COR-L47 (cell line): Measurements from ENCODE around the gene MLXIPL.
"Not testable (repeated sequence)": the region's sequence is repeated elsewhere in the genome, so short reads cannot be mapped to it uniquely, and the experiment has no call there.

Experiments
- DNase-seq: peaks from one replicate; lab custom pipeline; 2025; lab: John Stamatoyannopoulos, UW

MLXIPL gene

DNA sequence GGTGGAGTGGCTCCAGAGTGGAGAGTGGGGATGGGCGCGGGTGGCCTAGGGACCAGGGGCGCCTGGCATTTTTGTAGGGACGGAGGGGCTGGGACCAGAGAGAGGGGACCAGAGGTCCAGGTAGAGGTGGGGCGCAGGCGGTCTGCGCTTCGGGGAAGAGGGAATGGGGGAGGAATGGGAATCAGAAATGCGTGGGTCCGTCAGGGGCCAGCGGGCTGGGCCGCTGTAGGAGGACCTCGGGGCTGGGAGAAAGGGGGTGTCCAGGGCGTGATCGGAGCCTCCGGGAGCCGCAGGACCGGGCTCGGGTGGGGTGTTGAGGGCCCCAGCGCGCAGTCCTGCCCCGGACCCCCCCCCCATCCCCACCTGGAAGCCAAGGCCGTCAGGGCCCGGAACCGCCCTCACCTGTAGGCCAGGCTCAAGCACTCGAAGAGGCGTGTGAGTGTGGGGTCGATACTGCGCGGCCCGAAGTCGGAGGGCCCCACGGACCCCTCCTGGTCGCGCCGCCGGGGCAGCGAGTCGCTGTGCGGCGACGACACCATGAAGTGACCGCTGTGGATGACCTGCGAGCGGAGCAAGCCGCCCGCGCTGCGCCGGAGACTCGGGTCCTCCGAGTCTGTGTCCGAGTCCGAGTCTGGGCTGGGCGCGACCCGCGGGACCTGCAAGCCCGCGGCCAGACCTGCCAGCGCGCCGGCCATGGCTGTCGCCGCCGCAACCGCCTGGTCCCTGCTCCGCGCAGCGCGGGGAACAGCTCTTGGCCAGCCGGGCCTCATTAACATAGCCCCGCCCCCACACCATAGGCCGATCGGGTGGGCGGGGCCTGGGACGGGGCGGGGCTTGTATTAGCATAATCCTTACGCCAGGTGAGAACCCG is at the start of gene MLXIPL:
MLXIPL (minus strand) TSS at position 725 of the 871 bp plus-strand sequence; CDS start at position 695, 30 bp downstream.
- peak; percentile 89 for DNase-seq

- no peak for DNase-seq
Observed at GRCh38 chr7:73671857-73672445, 47.6 kb upstream of the MLXIPL start.

GRCh38 chr7:73671322-73671661 is 47.0 kb upstream of the MLXIPL start:
- DNase-seq, result no peak

DNA sequence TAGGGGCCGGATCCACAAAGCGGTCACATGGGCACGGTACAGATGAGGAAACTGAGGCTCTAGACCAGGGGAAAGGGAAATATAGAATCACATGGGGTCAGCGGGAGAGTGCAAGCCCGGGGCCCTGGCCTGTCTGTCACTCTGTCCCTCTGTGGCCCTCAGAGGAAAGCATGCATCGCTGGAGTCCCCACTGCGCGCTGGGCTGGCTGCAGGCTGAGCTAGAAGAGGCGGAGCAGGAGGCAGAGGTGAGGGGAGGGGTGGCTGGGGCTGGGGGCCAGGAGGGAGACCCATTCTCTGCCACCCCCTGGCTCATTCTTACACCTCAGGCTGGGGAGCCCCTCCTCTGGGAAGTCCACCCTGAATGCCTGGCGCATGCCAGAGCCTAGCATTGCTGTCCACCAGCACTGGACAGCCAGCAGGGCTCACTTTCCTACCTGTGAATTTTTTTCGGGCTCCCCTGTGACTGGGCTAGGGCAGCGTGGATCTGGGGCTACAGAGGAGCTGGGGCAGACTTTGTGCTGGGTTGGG is 45.6 kb upstream of the MLXIPL start:
- no peak for DNase-seq

GRCh38 chr7:73669288-73669701 is 45.0 kb upstream of the MLXIPL start:
- DNase-seq, result no peak

DNA sequence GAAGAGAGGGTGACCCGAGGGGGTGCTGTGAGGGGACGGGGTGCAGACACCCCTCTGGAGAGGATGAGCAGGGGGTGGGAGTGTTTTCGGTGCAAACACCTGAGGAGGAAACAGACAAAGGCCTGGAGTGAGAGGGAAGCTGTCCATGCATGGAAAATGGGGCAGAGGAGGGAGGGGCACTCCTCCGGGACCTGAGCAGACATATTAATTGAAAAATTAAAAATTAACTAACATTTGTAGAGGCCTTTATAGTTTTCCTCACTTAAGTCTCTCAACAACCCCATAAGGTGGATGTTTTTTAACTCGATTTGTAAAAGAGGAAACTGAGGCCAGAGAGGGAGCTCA is 44.5 kb upstream of the MLXIPL start:
- no peak for DNase-seq

DNA sequence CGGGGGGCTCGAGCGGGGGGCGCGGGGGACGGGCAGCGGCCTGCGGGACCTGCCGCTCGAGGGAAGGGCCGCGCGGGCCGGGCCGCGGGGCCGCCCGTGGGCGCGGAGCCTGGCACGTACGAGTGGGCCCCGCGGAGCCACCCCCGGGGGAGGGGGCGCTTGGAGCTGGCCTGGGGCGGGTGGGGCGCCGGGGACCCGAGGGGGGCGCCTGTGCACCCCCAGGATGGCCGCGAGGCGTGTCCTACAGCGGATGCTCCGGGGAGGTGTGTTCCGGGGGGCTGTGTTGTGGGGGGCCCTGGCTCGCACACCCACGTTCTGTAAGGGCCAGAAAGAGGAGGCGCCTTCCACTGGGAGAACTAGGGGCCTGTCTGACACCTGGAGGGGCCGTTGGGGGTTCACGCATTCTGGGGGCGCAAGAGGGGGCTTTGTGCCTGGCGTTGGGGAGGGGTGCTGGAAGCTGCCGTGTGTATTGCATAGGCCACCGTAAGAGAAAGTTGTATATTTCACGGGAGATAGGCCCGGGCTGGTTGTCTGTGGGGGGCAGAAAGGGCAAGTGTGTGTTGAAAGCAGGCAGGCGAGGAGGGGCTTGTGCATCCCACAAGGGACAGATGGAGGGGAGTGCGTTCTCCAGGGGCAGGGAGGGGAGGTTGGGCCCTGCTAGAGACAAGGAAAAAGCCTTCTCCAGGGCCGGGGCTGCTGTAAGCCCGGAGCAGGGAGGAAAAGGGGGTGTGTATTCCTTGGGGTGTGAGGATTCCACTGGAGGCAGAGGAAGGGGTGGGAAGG is 44.0 kb upstream of the MLXIPL start:
- no peak for DNase-seq

DNA sequence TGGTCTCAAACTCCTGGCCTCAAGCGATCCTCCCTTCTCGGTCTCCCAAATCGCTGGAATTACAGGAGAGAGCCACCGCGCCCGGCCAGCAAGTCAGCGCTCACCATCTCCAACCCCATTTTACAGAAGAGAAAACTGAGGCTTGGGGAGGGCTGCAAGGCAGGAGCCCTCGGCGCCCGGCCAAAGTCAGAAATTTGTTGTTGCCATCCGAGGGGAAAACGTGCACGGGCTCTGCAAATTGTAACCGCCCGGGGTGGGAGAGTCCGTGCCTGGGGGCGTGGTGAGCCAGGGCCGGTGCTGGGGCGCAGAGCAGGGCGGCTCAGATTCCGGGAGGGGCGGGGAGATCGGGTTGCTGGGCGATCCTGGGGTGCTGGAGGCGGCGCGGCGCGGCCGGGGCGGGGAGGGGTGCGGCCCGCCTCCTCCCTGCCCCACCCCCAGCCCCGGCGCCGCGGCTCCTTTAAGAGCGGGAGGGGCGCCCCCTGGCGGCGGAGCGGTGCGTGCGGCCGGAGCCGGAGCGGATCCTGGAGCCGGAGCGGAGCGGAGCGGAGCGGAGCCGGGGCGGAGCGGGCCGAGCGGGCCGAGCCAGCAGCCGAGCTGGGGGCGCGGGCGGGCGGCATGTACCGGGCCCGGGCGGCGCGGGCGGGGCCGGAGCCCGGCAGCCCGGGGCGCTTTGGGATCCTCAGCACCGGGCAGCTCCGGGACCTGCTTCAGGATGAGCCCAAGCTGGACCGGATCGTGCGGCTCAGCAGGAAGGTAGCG is 43.2 kb upstream of the MLXIPL start, which contains the start of gene VPS37D:
VPS37D (plus strand) TSS at position 488 of the 759 bp plus-strand sequence; CDS start at position 616, 128 bp downstream.
- peak; percentile 79 for DNase-seq

DNA sequence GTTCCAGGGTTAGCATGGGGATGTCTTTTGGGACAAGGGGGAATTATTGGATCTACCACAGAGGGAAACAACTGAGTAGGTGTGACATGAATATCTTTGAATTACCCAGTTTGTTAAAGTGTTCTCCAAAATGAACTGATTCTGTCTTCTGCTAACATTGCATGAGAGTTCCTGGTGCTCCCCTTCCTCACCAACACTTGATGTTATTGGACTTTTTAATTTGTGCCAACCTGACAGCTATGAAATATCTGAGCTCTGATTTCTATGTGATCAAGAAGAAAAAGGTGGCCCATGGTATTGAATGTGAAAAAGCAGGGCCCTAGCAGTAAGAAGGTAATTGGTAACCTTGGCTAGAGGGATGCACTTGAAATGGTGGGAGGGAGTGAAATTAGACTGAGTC is 38.7 kb upstream of the MLXIPL start:
- no peak for DNase-seq

- not testable (repeated sequence) for DNase-seq
Observed at GRCh38 chr7:73660594-73660993, 36.3 kb upstream of the MLXIPL start.

GRCh38 chr7:73659983-73660382 is 35.7 kb upstream of the MLXIPL start:
- DNase-seq, result no peak

GRCh38 chr7:73655309-73655708 is 31.0 kb upstream of the MLXIPL start:
- not testable (repeated sequence) for DNase-seq

DNA sequence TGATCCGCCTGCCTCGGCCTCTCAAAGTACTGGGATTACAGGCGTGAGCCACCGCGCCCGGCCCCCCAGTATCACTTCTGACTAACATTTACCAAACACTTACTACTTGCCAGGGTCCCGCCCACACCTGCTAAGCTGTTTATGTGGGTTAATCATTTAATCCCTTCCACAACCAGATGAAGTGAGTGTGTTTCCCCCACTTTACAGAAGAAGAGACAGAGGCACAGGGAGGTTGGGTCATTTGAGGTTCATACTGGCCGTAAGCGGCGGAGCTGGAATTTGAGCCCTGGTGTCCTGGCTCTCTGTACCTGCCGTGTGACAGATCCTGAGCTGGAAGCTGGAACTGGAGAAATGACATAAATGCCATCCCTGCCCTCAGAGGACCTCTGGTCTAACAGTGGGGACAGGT is 28.2 kb upstream of the MLXIPL start:
- no peak for DNase-seq

- no peak for DNase-seq
Observed at GRCh38 chr7:73650524-73650923, 26.2 kb upstream of the MLXIPL start.

DNA sequence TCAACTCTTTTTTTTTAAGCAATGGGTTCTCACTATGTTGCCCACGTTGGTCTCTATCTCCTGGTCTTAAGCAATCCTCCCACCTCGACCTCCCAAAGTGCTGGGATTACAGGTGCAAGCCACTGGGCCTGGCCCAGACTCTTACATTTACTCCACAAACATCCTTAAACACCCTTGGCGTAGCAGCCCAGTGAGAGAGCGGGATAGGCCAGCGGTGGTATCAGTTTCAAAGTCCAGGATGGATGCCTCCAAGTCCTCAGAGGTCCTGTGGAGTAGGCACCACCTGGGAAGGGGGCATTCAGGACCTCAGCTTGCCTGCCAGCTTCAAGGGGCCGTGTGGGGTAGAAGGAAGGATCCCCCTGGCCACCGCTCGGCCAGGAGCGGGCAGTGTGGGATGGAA is 25.3 kb upstream of the MLXIPL start:
- no peak for DNase-seq

DNA sequence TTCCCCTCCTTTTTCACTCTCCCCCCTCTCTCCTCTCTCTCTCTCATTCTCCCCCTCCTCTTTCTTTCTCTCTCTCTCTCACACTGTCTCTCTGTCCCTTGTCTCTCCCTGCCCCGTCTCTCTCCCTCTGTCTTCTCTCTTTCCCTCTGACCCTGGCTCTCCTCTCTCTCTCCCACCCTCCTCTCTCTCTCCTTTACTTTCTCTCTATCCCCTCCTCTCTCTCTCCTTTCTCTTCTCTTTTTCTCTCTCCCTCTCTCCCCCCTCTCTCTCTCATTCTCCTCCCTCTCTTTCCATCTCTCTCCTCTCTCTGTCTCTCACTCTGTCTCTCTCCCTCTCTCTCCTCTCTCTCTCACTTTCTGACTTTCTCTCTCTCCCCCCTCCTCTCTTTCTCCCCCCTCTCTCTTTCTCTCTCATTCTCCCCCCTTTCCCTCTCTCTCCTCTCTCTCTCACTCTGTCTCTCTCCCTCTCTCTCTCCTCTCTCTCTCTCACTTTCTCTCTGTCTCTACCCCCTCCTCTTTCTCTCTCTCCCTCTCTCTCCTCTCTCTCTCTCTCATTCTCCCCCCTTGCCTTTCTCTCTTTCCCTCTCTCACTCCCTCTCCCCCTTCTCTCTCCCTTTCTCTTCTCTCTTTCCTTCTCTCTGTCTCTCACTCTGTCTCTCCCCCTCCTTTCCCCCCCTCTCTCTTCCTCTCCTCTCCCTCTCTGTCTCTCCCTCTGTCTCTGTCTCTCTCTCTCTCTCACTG is 24.4 kb upstream of the MLXIPL start:
- DNase-seq, result no peak

GRCh38 chr7:73647725-73648592 is 23.6 kb upstream of the MLXIPL start:
- DNase-seq, result no peak

DNA sequence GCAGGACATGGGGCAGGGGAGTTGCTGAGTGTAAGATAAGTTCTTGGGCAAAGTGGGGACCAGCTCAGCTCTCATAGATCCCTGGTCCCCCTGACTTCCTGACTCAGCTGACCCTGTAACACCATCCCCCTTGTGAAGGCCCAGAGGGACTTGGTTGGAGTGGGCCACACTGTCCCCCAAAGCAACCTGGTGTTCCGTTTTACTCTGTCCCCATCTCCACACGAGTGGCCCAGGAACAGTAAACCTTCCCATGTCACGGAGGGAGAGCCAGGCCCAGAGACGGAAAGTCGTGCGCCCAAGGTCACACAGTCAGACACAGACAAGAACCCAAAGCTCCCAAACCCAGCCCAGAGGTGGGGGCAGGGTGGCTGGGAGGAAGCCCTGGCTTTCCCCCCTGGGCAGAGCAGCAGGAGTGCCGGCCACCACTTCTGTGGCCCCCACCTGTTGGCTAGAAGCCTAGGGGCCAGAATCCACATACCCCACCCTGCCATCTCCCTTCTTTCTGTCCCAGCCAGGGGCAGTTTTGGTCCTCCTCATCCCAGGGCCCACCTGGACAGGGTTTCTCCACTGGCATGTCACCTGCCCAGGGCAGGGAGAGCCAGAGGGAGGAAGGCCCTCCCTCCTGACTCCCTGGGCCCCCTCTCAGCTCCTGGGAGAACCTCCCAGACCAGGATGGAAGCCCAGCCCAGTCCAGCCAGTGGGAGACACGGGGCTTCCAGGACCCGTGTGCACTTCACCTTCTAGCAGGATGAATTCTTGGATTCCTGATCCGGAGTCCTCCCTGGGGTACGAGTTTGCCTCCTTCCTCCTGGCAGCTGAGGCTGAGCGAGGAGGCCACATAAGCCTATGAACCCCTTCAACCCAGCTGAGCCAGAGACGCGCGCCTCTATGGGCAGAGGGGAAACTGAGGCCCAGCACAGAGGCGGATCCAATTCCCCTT is 22.7 kb upstream of the MLXIPL start:
- DNase-seq, result no peak

DNA sequence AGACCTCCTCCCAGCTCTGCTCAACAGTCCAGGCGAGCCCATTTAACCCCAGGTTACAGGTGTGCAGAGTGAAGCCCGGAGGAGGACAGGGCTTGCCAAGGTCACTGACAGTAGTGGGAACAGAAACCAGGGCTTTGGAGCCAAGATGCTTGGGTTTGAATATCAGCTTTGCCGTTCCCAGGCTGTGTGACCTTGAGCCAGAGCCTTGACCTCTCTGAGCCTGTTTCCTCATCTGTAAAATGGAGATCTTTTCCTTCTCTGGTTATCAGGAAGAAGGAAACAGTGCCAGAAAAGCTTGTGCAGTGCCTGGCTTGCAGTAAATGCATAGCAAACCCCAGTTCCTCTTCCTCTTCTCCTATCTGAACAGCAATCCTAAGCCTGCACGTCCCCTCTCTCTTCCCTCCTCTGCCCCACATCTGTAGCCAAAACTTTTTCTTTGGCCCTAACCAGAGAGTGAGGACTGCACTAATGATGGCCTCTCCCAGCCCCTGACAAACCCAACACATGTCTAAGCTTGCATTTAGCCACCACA is 21.4 kb upstream of the MLXIPL start:
- DNase-seq, result no peak
